HFFc6 (cell line): ENCODE measurements around the gene PROM1. TPM values are rescaled to one million over a fixed set of nuclear protein-coding genes. Genes with fewer than 3 reads are reported as not detected.

ENCODE experiments used
- DNase-seq: peaks from one replicate; pipeline ENCODE4 v3.0.0-alpha.2; 2018
- H3K27ac Mint-ChIP-seq: 2 replicates; pipeline ENCODE4 v1.8.0; 2020; ENCODE audit warnings: mild to moderate bottlenecking, mixed read lengths
- H3K27me3 Mint-ChIP-seq: 2 replicates; pipeline ENCODE4 v1.8.0; 2021; ENCODE audit warnings: mild to moderate bottlenecking, moderate library complexity, mixed read lengths; ENCODE audit not compliant: insufficient read depth
- H3K36me3 Mint-ChIP-seq: 2 replicates; pipeline ENCODE4 v1.8.0; 2021; ENCODE audit warnings: low read depth, mixed read lengths
- H3K4me1 Mint-ChIP-seq: 2 replicates; pipeline ENCODE4 v1.8.0; 2020; ENCODE audit warnings: low read depth, mixed read lengths
- H3K4me3 Mint-ChIP-seq: 2 replicates; pipeline ENCODE4 v1.8.0; 2020; ENCODE audit warnings: mild to moderate bottlenecking, moderate library complexity, mixed read lengths
- H3K9me3 Mint-ChIP-seq: 2 replicates; pipeline ENCODE4 v1.8.0; 2020; ENCODE audit warnings: mild to moderate bottlenecking, mixed read lengths
- CTCF ChIP-seq: fragments of 200-600 bp; sonication (generic); IDR thresholded peaks from 2 replicates; pipeline ENCODE4 v1.5.0; 2021; ENCODE audit warnings: antibody characterized with exemption, mild to moderate bottlenecking
- total RNA-seq, 6 experiments: library from RNA; stranded (reverse); fragmentation: NEBNext Ultra II Directional; extraction: Animal tissue kit (Norgen Biotek cat#: 25700); gene quantifications; 2 replicates in 1 of 6; 3 replicates in 5 of 6; pipeline ENCODE4 v1.2.3, GENCODE V29; 2021

Gene PROM1
- total RNA-seq, 6 experiments from 2014 or later: 0.28 TPM; not detected in 5

- TF ChIP-seq CTCF: no peak
- Mint-ChIP-seq H3K27me3 (peaks cover 50% of the 10 kb centered on the region), H3K9me3 (no peaks in the 10 kb centered on the region), H3K36me3 (no peaks in the 10 kb centered on the region), H3K4me3 (no peak overlapping the region), H3K4me1 (no peaks in the 10 kb centered on the region), H3K27ac (no peak overlapping the region)
- DNase-seq: no peak
Observed at GRCh38 chr4:16051132-16051531, 32.7 kb downstream of the PROM1 start.

GRCh38 chr4:16050669-16051068 is 33.2 kb downstream of the PROM1 start:
- Mint-ChIP-seq H3K27me3 (peaks cover 45% of the 10 kb centered on the region), H3K36me3 (no peaks in the 10 kb centered on the region), H3K4me1 (no peaks in the 10 kb centered on the region), H3K4me3 (no peak overlapping the region), H3K9me3 (no peaks in the 10 kb centered on the region), H3K27ac (no peak overlapping the region)
- no peak for TF ChIP-seq CTCF
- no peak for DNase-seq

- DNase-seq: no peak
- no peak for TF ChIP-seq CTCF
Observed at GRCh38 chr4:16048619-16049419, 35.0 kb downstream of the PROM1 start.

GRCh38 chr4:16045687-16046086 is 38.1 kb downstream of the PROM1 start:
- peaks cover 21% of the 10 kb centered on the region for H3K27me3 Mint-ChIP-seq
- no peak for TF ChIP-seq CTCF
- H3K27ac Mint-ChIP-seq: no peak overlapping the region
- no peaks in the 10 kb centered on the region for H3K36me3 Mint-ChIP-seq
- no peaks in the 10 kb centered on the region for H3K9me3 Mint-ChIP-seq
- no peak overlapping the region for H3K4me3 Mint-ChIP-seq
- H3K4me1 Mint-ChIP-seq: no peaks in the 10 kb centered on the region
- DNase-seq: no peak

More at GRCh38 chr4:16048619-16049419, 35.0 kb downstream of the PROM1 start:
- Mint-ChIP-seq H3K4me1 (no peaks in the 10 kb centered on the region), H3K27me3 (peaks cover 36% of the 10 kb centered on the region), H3K4me3 (no peak overlapping the region), H3K9me3 (no peaks in the 10 kb centered on the region), H3K27ac (no peak overlapping the region), H3K36me3 (no peaks in the 10 kb centered on the region)

- Mint-ChIP-seq H3K27me3 (peaks cover 19% of the 10 kb centered on the region), H3K36me3 (no peaks in the 10 kb centered on the region), H3K4me3 (no peak overlapping the region), H3K4me1 (no peaks in the 10 kb centered on the region), H3K27ac (no peak overlapping the region), H3K9me3 (no peaks in the 10 kb centered on the region)
- no peak for TF ChIP-seq CTCF
- DNase-seq: no peak
Observed at GRCh38 chr4:16043642-16044498, 40.0 kb downstream of the PROM1 start.
